ENCODE measurements around the gene KCNJ13.
"Not testable (repeated sequence)": the region's sequence is repeated elsewhere in the genome, so short reads cannot be mapped to it uniquely, and the experiment has no call there.

The KCNJ13 gene

DNA sequence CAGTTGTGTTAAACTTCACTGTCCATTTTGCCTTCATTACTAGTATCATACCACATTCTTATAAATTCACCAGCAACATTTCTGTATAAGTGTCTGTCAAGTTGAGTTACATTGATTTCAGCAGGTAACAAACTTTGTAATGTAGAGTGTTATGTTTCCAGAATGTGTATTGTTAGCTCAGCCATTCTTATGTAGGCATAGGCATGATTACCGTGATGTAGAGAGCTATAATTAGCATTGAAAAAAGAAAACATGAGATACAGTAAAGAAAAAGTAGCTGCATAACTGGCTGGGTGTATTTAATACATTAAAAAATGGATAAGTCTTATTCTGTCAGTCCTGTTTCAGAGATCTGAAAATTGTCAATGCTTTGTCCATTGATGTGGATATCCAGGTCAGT lies 8.5 kb downstream of the KCNJ13 start:
- DNase-seq (ENCODE audit: low read depth), result no peak

- DNase-seq (ENCODE audit: low read depth), result no peak
Measured at GRCh38 chr2:232761301-232761907, 15.0 kb downstream of the KCNJ13 start.

GRCh38 chr2:232757905-232758304 lies 18.5 kb downstream of the KCNJ13 start:
- DNase-seq (ENCODE audit: low read depth), result no peak

GRCh38 chr2:232750135-232750671 lies 26.2 kb downstream of the KCNJ13 start:
- DNase-seq (ENCODE audit: low read depth), result no peak

DNA sequence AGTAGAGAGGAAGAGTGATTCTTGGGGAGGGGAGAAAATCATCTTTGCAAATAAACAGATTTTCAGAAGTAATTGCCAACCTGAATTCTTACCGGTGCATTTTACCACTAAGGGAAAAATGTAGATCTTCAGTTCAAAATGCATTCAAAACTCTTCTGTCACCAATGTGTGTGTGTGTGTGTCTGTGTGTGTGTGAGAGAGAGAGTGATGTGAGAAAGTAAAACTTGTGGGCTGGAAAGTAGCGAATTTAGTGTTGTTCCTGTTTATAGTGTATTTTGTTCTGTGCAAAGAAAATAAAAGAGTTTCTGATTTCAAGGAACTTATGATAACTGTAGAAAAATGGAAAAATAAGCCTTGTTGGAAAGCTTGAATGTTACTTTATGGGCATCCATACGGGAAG lies 27.0 kb downstream of the KCNJ13 start:
- DNase-seq (ENCODE audit: low read depth), result no peak

- DNase-seq (ENCODE audit: low read depth), result no peak
Measured at GRCh38 chr2:232748038-232748437, 28.3 kb downstream of the KCNJ13 start.

DNA sequence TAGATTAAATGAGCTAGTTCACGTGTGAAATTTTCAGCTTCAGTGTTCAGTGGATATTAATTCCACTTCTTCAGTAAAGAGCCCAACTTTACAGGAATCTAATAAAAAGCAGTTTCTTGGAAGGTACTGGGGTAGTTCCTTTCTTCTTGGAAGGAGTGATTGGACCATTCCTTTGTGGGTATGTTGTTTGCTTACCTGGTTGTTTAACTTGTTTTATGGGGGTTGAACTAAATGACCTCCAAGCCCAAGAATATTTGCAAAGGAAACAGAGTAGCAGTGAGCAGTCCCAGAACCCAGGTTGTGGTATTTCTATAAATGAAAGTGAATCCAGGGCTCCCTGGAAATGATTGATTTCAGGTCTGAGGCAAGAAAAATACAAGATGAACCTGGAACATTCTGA lies 31.4 kb downstream of the KCNJ13 start:
- DNase-seq (ENCODE audit: low read depth), result no peak

DNA sequence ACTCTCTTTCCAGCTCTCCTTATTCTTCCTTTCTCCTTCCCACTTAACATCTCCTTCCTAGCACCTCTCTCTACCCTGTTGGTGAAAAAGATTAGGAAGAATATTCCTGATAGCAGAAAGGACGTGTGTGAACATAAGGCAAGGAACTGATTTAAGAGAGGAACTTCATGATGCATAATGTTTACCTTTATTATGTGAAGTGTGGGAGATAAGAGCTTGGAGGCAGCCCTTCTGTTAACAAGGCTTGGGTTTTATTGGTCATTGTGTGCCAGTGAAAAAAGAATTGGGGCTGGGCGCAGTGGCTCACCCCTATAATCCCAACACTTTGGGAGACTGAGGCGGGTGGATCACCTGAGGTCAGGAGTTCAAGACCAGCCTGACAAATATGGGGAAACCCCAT lies 34.4 kb downstream of the KCNJ13 start:
- DNase-seq (ENCODE audit: low read depth), result no peak

DNA sequence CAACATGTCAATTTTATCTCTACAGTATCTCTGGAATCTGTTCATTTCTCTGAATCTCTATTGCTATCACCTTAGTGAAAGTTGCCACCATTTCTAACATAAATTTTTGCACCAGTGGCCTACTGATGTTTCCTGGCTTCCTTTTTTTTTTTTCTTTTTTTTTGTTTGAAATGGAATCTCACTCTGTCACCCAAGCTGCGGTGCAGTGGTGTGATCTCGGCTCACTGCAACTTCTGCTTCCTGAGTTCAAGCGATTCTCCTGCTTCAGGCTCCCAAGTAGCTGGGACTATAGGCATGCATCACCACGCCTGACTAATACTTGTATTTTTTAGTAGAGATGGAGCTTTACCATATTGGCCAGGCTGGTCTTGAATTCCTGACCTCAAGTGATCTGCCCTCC lies 35.1 kb downstream of the KCNJ13 start:
- DNase-seq (ENCODE audit: low read depth), result no peak

- no peak for DNase-seq (ENCODE audit: low read depth)
Measured at GRCh38 chr2:232731470-232731869, 44.9 kb downstream of the KCNJ13 start.

DNA sequence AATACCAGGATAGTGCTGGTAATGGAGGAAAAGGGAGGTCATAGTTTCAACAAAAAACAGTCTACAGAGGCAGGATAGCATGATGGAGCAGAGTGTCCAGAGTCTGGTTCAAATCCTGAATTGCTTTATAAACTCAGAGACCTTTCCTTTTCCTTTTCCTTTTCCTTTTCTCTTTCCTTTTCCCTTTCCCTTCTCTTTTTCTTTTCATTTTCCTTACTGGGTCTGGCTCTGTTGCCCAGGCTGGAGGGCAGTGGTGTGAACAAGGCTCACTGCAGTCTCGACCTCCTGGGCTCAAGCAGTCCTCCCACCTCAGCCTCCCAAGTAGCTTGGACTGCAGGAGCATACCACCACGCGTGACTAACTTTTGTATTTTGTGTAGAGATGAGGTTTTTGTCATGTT lies 47.6 kb downstream of the KCNJ13 start:
- DNase-seq (ENCODE audit: low read depth), result no peak

GRCh38 chr2:232723027-232723426 lies 53.3 kb downstream of the KCNJ13 start:
- no peak for DNase-seq (ENCODE audit: low read depth)

DNA sequence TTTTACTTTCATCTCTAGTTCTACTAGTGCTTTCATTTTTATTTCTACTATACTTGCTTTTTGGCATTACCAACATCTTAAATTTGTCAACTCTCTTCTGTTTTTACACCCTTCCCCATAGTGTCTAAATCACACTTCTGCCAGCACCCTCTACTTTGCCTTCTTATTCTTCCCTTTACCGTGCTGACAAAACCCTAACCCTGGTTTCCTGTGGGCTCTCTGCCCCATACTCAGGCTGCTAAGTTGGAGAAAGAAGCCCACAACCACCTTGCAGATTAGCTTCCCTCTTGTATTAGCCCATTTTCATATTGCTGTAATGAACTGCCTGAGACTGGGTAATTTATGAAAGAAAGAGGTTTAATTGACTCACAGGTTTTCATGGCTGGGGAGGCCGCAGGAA lies 54.5 kb downstream of the KCNJ13 start:
- DNase-seq (ENCODE audit: low read depth), result no peak

- DNase-seq (ENCODE audit: low read depth), result no peak
Measured at GRCh38 chr2:232721261-232721660, 55.1 kb downstream of the KCNJ13 start.

DNA sequence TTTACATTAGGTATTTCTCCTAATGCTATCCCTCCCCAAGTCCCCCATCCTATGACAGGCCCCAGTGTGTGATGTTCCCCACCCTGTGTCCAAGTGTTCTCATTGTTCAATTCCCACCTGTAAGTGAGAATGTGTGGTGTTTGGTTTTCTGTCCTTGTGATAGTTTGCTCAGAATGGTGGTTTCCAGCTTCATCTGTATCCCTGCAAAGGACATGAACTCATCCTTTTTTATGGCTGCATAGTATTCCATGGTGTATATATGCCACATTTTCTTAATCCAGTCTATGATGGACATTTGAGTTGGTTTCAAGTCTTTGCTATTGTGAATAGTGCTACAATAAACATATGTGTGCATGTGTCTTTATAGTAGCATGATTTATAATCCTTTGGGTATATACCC lies 56.3 kb downstream of the KCNJ13 start:
- not testable (repeated sequence) for DNase-seq (ENCODE audit: low read depth)

All from activated gamma-delta T cell treated with anti-CD3 and anti-CD28 coated beads, Interleukin-2, amount 50 U/mL, for 16 hours (primary cell).